Right lobe of liver (tissue), 6 donors: ENCODE data around the gene RIBC2. TPM values are rescaled to one million over a fixed set of nuclear protein-coding genes. Genes with fewer than 3 reads are reported as not detected.

ENCODE experiments used
- ATAC-seq, 4 donors: fragments of 200-7000 bp; cut with Tn5 transposase; one replicate each; pipeline ENCODE4 v1.9.1; 2020; ENCODE audit warnings: mild to moderate bottlenecking in 4 of 4, moderate library complexity in 4 of 4
- DNase-seq, 3 donors: peaks; one replicate each; pipeline ENCODE4 v3.0.0-alpha.2; 2020
- H3K27ac ChIP-seq, 3 donors: fragments of 200-600 bp; one replicate each; pipeline ENCODE4 v1.8.0; 2022
- H3K27me3 ChIP-seq, 2 donors: fragments of 200-600 bp; one replicate each; pipeline ENCODE4 v1.8.0; 2022
- H3K36me3 ChIP-seq, 4 donors: fragments of 200-600 bp; sonication (generic) in 1 of 4; one replicate each; pipeline versions ENCODE4 v1.5.1 to v1.8.0; 2017 to 2022; ENCODE audit warnings: control low read depth in 1 of 4
- H3K4me1 ChIP-seq, 4 donors: fragments of 200-600 bp; sonication (generic) in 1 of 4; one replicate each; pipeline versions ENCODE4 v1.5.1 to v1.8.0; 2017 to 2022; ENCODE audit warnings: control low read depth in 1 of 4
- H3K4me3 ChIP-seq, 3 donors: fragments of 200-600 bp; one replicate each; pipeline ENCODE4 v1.8.0; 2022
- H3K9me3 ChIP-seq, 4 donors: fragments of 200-600 bp; sonication (generic) in 1 of 4; one replicate each; pipeline versions ENCODE4 v1.5.1 to v1.8.0; 2017 to 2022; ENCODE audit warnings: control low read depth in 1 of 4
- CTCF ChIP-seq, 4 donors: fragments of 200-600 bp in 3 of 4; fragments of 450-650 bp in 1 of 4; IDR thresholded peaks; one replicate each; pipeline versions ENCODE4 v1.5.1 to v1.8.0; 2016 to 2022; ENCODE audit warnings: antibody characterized with exemption in 4 of 4, mild to moderate bottlenecking in 2 of 4
- POLR2A ChIP-seq: fragments of 450-650 bp; IDR thresholded peaks from one replicate; pipeline ENCODE4 v1.6.1; 2017; ENCODE audit warnings: antibody characterized with exemption, mild to moderate bottlenecking
- WGBS: methylation state at CpG from one replicate; pipeline ENCODE4 v1.1.6; 2018; ENCODE audit warnings: low coverage, low lambda C conversion rate; ENCODE audit not compliant: insufficient coverage; ENCODE audit errors: missing lambda C conversion rate; 5-methylcytosine and 5-hydroxymethylcytosine counted together
- intact Hi-C, 2 donors: fragments of 100-400 bp; cut with DNase I; formaldehyde crosslinking; loops; one replicate each; pipeline versions ENCODE4 v1.11.2 to v1.14.1; 2022
- total RNA-seq, 6 experiments: library from RNA; depleted of rRNA in 2 of 6; stranded (reverse); fragments of >200 nt in 2 of 6; fragmentation: NEBNext Ultra II Directional in 3 of 6; extraction: Animal tissue kit (Norgen Biotek cat#: 25700) in 3 of 6; gene quantifications; one replicate each; pipeline versions ENCODE4 v1.1.0 to v1.2.4, GENCODE V29; 2016 to 2023
- donor health status: DM: no; HTN: yes; CAD: no.
- donor health status: DM: no; HTN: no; CAD: no.
- donor health status: DM: no; HTN: no; CAD: no.
- donor health status: DM: no; HTN: yes; CAD: no.
- donor health status: DM: no; HTN: yes; CAD: no.

RIBC2 gene
- total RNA-seq, 6 experiments from 2014 or later, result 0.18 to 0.87 TPM; not detected in 4

- H3K36me3 ChIP-seq, result no peaks in the 10 kb centered on the region
- H3K27ac ChIP-seq, result no peak overlapping the region
- 59% methylated on average over 2 of the region's 2 CpGs for WGBS
- H3K4me3 ChIP-seq, result no peak overlapping the region
- ATAC-seq (no peak), DNase-seq (no peak)
- TF ChIP-seq CTCF (IDR thresholded peaks at IDR 0.05), result no peak
- no peak for TF ChIP-seq POLR2A
- H3K27me3 ChIP-seq, result no peaks in the 10 kb centered on the region
- no peaks in the 10 kb centered on the region for H3K4me1 ChIP-seq
- intact Hi-C loops, result no loop called here
- H3K9me3 ChIP-seq, result no peaks in the 10 kb centered on the region
Observed at GRCh38 chr22:45421349-45422055, 8.0 kb downstream of the RIBC2 start.

- peak in 1 of 3 donors; percentile 28 for DNase-seq
Observed at GRCh38 chr22:45422237-45422983, 8.9 kb downstream of the RIBC2 start.

GRCh38 chr22:45423524-45423923 is 10.0 kb downstream of the RIBC2 start:
- no peak for TF ChIP-seq CTCF (IDR thresholded peaks at IDR 0.05)
- TF ChIP-seq POLR2A, result no peak
- intact Hi-C loops, result no loop called here
- no peak for DNase-seq
- no peak overlapping the region for H3K4me3 ChIP-seq
- no peak for ATAC-seq
- H3K36me3 ChIP-seq, result no peaks in the 10 kb centered on the region
- H3K9me3 ChIP-seq, result no peaks in the 10 kb centered on the region
- H3K4me1 ChIP-seq, result no peaks in the 10 kb centered on the region
- 78% methylated on average over 3 of the region's 4 CpGs for WGBS
- no peaks in the 10 kb centered on the region for H3K27me3 ChIP-seq
- H3K27ac ChIP-seq, result no peak overlapping the region

More at GRCh38 chr22:45422237-45422983, 8.9 kb downstream of the RIBC2 start:
- Histone ChIP-seq H3K4me1 (no peaks in the 10 kb centered on the region), H3K27me3 (no peaks in the 10 kb centered on the region), H3K27ac (no peak overlapping the region), H3K4me3 (no peak overlapping the region), H3K36me3 (no peaks in the 10 kb centered on the region), H3K9me3 (no peaks in the 10 kb centered on the region)
- 84% methylated on average over 5 of the region's 14 CpGs for WGBS
- no peak for ATAC-seq
- intact Hi-C loops, result no loop called here
- TF ChIP-seq CTCF (IDR thresholded peaks at IDR 0.05), result no peak
- no peak for TF ChIP-seq POLR2A

- Histone ChIP-seq H3K9me3 (no peaks in the 10 kb centered on the region), H3K27me3 (no peaks in the 10 kb centered on the region), H3K36me3 (no peaks in the 10 kb centered on the region), H3K27ac (no peak overlapping the region), H3K4me3 (no peak overlapping the region), H3K4me1 (no peaks in the 10 kb centered on the region)
- peak in 1 of 4 donors; percentile 24 for ATAC-seq
- intact Hi-C loops, result no loop called here
- no peak for TF ChIP-seq POLR2A
- TF ChIP-seq CTCF (IDR thresholded peaks at IDR 0.05), result no peak
- DNase-seq, result peak in 1 of 3 donors; percentile 45
- WGBS, result no CpG with 5 or more reads among the region's 14 CpGs
Observed at GRCh38 chr22:45424241-45424731, 10.8 kb downstream of the RIBC2 start.
